ENCODE data around the gene GDI1.
"Not testable (repeated sequence)": the region's sequence is repeated elsewhere in the genome, so short reads cannot be mapped to it uniquely, and the experiment has no call there.

GDI1 gene

DNA sequence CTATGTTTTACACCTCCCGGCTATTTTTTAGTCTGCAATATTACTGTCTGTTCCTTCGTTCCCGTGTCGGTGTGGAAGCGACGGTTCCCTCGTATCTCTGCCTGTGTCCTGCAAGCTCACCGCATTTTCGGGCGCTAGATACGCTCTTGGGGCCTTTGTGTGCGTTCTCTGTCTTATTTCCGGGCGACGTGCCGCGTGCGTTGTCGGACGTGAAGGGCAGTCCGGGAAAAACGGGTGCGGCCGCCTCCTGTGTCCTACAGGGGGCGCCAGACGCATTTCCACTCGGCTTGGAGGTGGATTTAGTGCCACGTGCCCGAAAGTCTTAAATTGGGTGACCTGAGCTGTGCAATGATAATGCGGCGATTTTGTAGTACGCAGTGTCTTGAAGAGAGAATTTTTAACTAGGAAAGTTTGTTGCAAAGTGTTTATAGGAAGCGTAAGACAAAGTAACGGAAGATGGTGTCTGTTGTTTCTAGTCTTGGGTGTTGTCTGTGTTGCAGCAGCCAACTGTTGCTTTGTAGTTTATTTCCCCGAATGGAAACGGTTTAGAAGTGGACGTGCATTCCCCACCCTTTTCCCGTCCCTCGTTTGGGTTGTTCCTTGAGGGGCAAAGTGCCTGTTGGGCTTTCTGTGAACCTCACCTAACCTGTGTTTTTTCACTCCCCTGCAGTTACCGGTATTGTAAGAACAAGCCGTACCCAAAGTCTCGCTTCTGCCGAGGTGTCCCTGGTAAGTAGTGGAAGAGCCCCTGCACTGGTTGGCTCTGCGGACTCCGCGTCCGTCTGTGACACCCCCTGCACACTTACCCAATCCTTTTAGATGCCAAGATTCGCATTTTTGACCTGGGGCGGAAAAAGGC lies 38.1 kb upstream of the GDI1 start:
- ChIA-PET POLR2A (interaction anchor here (1.2 to 1.5 kb wide), 2 partner anchors 13 to 91 kb away, joined by 3 to 4 read pairs; partner anchors contain the start of gene SLC10A3), CTCF (interaction anchor here (0.7 to 3.0 kb wide), 10 partner anchors 12 to 385 kb away, joined by 3 to 12 read pairs (median 4); partner anchors contain the start of genes EMD, FLNA and TAFAZZIN)
- TF ChIP-seq, protein P1, sequence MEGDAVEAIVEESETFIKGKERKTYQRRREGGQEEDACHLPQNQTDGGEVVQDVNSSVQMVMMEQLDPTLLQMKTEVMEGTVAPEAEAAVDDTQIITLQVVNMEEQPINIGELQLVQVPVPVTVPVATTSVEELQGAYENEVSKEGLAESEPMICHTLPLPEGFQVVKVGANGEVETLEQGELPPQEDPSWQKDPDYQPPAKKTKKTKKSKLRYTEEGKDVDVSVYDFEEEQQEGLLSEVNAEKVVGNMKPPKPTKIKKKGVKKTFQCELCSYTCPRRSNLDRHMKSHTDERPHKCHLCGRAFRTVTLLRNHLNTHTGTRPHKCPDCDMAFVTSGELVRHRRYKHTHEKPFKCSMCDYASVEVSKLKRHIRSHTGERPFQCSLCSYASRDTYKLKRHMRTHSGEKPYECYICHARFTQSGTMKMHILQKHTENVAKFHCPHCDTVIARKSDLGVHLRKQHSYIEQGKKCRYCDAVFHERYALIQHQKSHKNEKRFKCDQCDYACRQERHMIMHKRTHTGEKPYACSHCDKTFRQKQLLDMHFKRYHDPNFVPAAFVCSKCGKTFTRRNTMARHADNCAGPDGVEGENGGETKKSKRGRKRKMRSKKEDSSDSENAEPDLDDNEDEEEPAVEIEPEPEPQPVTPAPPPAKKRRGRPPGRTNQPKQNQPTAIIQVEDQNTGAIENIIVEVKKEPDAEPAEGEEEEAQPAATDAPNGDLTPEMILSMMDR (IDR thresholded peaks at IDR 0.05; ENCODE audit: control extremely low read depth, extremely low read depth, low read depth, missing control alignments), result peak; percentile 64
- peak; percentile 50 for DNase-seq (ENCODE audit: extremely low spot score)

DNA sequence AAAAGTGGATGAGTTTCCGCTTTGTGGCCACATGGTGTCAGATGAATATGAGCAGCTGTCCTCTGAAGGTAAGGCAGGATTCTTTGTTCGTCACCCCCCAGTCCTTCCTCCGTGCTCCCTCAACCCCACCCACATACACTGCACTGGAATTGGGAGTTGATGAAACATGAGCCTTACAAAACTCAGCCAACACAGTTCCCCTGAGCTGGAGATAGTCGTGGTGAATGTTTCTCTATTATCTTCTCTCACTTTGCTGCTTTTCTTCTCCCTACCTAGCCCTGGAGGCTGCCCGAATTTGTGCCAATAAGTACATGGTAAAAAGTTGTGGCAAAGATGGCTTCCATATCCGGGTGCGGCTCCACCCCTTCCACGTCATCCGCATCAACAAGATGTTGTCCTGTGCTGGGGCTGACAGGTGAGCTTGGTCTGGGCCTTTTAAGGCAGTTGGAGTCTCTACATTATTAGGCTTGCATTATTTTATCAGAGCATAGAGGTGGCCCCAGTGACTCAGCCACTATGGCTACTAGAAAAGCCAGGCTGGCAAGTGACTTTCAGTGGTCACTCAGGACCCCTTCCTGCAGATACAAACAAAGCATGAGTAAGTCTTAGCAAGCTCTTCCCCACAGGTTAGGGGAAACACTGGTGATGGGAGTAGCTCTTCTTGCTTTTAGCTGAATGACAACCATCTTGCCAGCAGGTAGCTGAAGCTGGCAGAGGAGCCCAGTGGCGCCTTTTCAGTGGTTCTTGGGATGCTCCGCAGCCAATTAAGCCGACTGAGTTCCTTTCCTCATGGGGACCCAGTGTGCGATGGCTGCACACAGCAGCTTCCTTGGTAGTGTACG lies 37.2 kb upstream of the GDI1 start:
- TF ChIP-seq, protein P1 (IDR thresholded peaks at IDR 0.05; ENCODE audit: control extremely low read depth, extremely low read depth, low read depth, missing control alignments), result no peak
- POLR2A ChIA-PET, result interaction anchor here (1.2 to 1.5 kb wide), 2 partner anchors 12 to 90 kb away, joined by 3 to 4 read pairs; partner anchors contain the start of gene SLC10A3
- DNase-seq (ENCODE audit: extremely low spot score), result no peak
- CTCF ChIA-PET, result interaction anchor here (1.7 to 3.0 kb wide), 6 partner anchors 11 to 386 kb away, joined by 4 to 12 read pairs (median 6); partner anchors contain the start of genes EMD, FLNA and TAFAZZIN

DNA sequence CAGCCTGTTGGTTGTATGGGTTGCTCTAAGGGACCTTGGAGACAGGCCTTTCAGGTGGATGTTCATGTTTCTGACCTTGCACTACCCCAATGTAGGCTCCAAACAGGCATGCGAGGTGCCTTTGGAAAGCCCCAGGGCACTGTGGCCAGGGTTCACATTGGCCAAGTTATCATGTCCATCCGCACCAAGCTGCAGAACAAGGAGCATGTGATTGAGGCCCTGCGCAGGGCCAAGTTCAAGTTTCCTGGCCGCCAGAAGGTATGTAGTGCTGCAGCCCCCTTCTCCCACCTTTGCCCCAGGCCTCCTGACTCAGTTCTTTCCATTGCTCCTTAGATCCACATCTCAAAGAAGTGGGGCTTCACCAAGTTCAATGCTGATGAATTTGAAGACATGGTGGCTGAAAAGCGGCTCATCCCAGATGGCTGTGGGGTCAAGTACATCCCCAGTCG lies 36.6 kb upstream of the GDI1 start:
- CTCF ChIA-PET, result interaction anchor here (1.8 to 3.0 kb wide), 3 partner anchors 27 to 134 kb away, joined by 4 to 9 read pairs (median 9); partner anchors contain the start of gene FLNA
- not testable (repeated sequence) for DNase-seq (ENCODE audit: extremely low spot score)
- POLR2A ChIA-PET, result interaction anchor here (1.5 kb wide), 1 partner anchor 12 kb away, joined by 3 read pairs; no protein-coding TSS in a partner anchor

DNA sequence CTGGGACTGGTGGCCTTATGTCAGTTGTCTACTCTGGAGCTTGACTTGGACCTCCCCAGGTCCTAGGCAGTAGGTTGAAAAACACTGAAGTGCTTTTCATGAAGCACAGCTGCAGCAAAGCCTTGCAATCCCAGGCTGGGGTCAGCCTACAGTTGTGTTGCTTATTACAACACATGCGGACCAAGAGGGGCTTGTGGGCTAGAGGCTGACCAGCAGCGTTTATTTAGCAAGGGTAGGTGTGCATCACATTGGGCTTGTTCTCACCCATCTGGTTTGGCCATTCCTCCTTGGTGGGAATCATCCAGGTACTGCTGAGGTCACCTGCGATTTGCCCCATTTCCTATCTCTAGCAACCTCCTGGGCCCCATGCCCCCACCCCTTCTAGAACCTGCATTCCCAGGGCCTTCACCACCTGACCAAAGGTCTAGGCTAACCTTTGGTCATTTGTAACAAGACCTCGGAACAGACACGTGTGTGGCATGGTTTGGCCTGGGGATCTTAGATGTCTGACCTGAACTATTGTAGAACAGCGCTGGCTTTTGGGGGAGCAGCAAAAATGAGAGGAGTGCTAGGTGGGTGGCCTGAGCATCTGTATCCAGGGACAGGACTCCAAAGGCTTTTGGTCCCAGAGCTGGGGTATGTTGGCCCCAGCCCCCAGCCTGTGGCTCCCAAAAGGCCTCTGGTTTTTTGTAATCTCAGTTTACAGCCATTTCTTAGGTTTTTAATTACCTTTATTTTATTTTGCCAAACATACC lies 35.7 kb upstream of the GDI1 start:
- TF ChIP-seq, protein P1 (IDR thresholded peaks at IDR 0.05; ENCODE audit: control extremely low read depth, extremely low read depth, low read depth, missing control alignments), result no peak
- CTCF ChIA-PET, result interaction anchor here (0.7 to 2.5 kb wide), 2 partner anchors 84 to 126 kb away, joined by 3 to 9 read pairs; no protein-coding TSS in a partner anchor
- no peak for DNase-seq (ENCODE audit: extremely low spot score)
- POLR2A ChIA-PET, result no interaction called here

DNA sequence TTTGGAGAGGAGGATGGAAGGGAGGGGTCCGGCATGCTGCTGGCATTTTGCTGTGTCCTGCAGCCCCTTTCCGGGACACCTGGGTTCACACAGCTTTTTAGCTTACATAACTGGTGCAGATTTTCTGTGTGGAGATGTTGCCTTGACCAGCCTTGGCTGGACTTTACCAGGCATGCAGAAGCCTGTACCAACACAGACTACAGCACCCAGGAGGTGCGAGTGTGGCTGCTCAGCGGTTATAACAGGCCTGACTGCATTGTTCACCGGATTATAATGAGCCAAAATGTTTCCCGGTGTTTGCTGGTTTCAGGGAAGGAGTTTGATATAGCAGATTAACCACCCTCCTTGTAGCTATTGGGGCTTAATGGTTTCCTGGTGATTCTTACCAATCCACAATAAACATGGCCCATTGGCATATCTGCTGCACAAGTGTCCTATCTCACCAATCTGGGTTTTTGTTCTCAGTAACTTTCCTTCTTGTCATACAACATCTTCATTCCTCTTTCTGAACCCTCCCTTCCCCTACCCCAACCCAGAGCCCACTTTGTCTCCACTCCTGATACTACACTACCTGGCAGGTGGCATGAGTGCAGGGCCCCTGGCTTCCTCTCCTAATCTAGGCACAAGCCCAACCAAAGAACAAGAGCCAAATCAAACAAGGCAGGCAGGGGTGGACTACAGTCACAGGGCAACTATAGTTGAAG lies 34.9 kb upstream of the GDI1 start:
- POLR2A ChIA-PET, result interaction anchor here (1.2 kb wide), 1 partner anchor 56 kb away, joined by 3 read pairs; the partner anchor contains the start of gene PLXNA3
- CTCF ChIA-PET, result interaction anchor here (0.7 kb wide), 1 partner anchor 83 kb away, joined by 3 read pairs; no protein-coding TSS in a partner anchor
- DNase-seq (ENCODE audit: extremely low spot score), result no peak
- TF ChIP-seq, protein P1 (IDR thresholded peaks at IDR 0.05; ENCODE audit: control extremely low read depth, extremely low read depth, low read depth, missing control alignments), result no peak

DNA sequence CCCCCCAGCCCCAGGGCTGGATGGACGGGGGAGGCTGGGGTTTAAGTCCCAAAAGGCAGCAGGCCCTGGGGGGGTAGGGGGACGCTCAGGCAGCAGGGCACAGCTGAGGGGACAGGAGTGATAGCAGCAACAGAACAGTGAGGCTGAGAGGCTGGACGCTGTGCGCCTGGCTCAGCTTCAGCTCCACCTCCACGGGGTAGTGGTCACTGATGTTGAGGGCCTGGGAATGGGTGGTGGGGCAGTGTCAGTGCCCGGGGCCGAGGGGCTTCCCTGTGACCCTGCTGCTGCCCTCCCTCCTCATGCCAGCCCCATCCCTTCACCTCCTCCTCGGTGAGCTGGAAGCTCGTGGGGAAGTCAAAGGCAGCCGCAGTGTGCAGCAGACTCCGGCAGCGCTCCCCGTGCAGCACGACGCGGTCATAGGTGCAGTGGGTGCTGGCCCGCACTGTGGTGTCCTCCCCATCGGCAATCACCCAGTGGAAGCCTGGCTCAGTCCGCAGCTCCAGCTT lies 34.3 kb upstream of the GDI1 start:
- CTCF ChIA-PET, result no interaction called here
- POLR2A ChIA-PET, result interaction anchor here (0.5 to 1.2 kb wide), 2 partner anchors 56 to 74 kb away, joined by 3 to 4 read pairs; partner anchors contain the start of gene PLXNA3
- DNase-seq (ENCODE audit: extremely low spot score), result no peak
- TF ChIP-seq, protein P1 (IDR thresholded peaks at IDR 0.05; ENCODE audit: control extremely low read depth, extremely low read depth, low read depth, missing control alignments), result no peak

Data from GM10248 (cell line).